ENCODE measurements around the gene GHRHR. TPM values are rescaled to one million over a fixed set of nuclear protein-coding genes. Genes with fewer than 3 reads are reported as not detected.

The GHRHR gene
- total RNA-seq, 1 donor from 2014 or later = not detected

DNA sequence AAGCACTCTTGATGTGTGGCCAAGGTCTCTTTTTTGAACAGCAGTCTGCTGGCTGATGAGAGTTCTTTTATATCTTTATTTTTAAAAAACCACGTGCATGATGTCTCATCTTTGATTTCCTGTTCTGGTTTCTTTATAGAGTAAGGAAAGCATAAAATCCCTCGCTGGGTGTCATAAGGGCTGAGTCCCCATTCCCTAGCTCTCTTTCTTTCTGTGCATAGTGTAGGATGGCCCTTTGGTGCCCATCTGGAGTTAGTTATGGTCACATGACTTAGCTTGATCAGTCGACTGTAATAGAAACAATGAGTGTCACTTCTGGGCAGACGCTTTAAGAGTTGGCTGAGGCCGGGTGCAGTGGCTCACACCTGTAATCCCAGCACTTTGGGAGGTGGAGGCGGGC, 38.5 kb downstream of the GHRHR start:
- no peak for DNase-seq (ENCODE audit: low spot score)

GRCh38 chr7:31003097-31003496, 39.3 kb downstream of the GHRHR start:
- no peak for DNase-seq (ENCODE audit: low spot score)

GRCh38 chr7:31003721-31004120, 40.0 kb downstream of the GHRHR start:
- no peak for DNase-seq (ENCODE audit: low spot score)

- DNase-seq (ENCODE audit: low spot score) = no peak
Measured at GRCh38 chr7:31004393-31004792, 40.6 kb downstream of the GHRHR start.

DNA sequence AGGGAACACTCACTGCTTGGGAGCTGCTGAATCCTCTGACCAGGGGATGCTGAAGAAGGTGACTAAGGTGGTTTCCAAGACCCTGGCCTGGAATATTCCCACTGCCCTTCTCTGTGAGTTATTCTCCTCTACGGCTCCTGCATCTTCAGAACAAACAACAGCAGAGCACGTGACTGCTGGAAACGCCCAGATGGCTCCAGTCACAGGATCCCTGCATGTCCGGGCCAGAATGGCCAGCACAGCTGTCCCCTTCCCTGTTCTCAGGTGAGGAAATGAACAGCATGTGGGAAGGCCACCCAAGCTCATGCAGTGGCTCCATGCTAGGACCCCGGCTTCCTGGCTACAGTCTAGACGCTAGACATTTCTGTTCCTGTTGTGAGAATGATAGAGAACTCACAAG, 43.1 kb downstream of the GHRHR start:
- DNase-seq (ENCODE audit: low spot score) = no peak

- DNase-seq (ENCODE audit: low spot score) = no peak
Measured at GRCh38 chr7:31007634-31008033, 43.9 kb downstream of the GHRHR start.

- DNase-seq (ENCODE audit: low spot score) = no peak
Measured at GRCh38 chr7:31014826-31015225, 51.1 kb downstream of the GHRHR start.

- DNase-seq (ENCODE audit: low spot score) = no peak
Measured at GRCh38 chr7:31017032-31017675, 53.4 kb downstream of the GHRHR start.

DNA sequence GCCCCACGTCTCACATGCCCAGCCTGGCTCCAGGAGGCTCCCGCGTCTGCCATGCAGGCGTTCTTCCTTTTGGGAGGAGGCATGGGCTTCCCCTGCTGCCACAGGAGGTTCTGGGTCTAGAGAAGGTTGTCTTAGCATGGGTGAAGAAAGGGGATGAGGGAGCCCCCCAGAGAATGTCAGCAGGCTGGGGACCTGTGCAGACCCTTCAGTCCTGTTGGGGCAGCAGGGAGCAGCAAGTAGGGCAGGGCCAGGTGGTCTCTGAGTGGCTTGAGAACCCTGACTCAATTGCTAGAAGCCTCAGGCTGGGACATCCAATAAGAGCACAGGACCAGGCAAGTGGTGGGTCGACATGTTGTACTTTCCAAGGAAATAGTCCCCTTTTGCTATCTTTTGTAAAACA, 54.0 kb downstream of the GHRHR start:
- DNase-seq (ENCODE audit: low spot score) = no peak

- no peak for DNase-seq (ENCODE audit: low spot score)
Measured at GRCh38 chr7:31019509-31019908, 55.8 kb downstream of the GHRHR start.

DNA sequence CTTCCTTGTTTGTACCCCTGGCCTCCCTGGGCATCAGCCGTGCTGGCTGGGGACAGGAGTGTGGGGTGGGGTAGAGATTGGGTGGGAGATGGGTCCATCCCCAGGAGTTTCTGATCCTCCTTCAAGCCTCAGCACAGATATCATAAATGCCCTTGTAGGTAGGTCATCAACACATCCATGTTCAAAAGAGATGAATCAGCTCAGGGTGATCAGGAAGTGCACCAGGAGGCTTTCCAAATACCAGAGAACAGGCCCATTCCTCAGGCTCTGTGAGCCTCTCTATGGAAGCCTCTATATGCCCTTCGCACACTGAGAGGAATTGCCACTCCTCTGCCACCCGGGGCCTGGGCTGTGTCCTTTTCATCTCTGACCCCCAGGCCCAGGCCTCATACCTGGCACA, 56.4 kb downstream of the GHRHR start:
- no peak for DNase-seq (ENCODE audit: low spot score)

DNA sequence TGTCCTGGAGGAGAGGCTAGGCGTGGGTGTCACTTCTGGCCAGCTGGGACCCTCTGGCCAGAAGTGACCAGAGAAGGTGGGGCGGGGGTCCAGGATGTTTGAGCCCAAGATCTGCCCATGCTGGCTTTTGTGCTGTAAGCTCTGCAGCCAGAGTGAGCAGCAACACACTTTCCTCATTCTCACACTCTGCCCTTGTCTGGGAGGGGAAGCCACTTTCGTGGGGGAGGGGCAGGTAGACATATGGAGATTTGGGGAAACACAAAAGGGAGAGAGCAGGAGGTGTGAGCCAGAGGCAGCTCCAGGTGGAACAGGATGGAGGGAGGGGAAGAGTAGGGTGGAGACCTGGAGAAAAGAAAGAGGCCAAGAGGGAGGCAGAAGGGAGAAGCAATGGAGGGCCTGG, 56.9 kb downstream of the GHRHR start:
- DNase-seq (ENCODE audit: low spot score) = no peak

DNA sequence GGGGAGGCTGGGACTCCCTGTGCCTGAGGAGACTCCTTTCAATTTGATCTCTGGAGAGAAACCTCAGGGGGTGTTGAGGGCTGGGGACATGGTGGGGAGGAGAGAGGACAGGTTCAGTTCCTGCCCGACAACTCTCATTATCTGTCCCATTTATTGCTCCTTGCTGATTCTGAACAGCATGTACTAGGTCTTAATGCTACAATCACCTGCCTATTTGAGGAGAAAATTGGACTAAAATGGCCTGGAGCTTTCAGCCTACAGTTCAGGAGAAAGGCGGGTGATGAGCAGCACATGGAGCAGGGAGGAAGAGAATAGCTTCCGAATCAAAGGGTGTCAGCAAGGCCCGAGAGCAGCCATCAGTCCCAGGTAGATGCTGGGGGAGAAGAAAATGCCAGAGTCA, 58.4 kb downstream of the GHRHR start:
- DNase-seq (ENCODE audit: low spot score) = no peak

DNA sequence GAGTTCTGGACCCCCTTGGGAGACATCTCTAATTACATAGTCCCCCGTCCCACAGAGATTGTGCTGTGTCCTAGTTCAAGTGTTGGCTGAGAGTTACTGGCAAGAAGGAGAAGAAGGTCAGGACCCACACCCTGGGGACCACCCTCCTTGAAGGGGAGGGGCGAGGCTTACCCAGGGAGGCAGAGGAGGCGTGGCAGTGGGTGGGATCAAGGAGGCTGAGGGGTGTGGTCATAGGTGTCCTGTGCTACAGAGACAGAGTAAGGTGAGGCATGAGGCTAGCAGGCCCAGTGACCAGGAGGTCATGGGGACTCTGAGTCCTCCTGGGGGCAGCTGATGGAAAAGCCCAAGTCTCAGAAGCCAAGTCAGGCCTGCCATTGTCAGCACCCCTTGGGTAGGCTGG, 59.0 kb downstream of the GHRHR start:
- DNase-seq (ENCODE audit: low spot score) = no peak

- no peak for DNase-seq (ENCODE audit: low spot score)
Measured at GRCh38 chr7:31023877-31024276, 60.1 kb downstream of the GHRHR start.

GRCh38 chr7:31027161-31027965, 63.6 kb downstream of the GHRHR start:
- no peak for DNase-seq (ENCODE audit: low spot score)

DNA sequence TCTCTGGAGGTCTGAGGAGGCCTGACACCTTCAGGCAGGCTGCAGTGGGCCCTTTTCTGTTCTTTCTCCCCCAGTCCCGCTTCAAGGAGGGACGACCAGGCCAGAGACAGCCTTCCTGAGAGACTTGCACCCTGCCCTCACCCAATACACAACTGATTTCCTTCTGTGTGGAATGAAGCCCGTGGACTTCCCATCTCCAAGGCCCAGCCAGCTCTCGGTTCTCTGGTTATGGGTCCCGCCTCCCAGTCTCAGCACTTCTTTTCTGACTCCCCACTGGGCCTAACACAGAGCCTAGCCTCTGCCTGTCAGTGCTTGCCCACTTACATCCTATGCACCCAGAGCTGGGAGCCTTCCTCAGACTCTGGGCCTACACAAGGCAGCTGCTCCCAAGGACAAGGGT, 64.3 kb downstream of the GHRHR start:
- DNase-seq (ENCODE audit: low spot score) = no peak

DNA sequence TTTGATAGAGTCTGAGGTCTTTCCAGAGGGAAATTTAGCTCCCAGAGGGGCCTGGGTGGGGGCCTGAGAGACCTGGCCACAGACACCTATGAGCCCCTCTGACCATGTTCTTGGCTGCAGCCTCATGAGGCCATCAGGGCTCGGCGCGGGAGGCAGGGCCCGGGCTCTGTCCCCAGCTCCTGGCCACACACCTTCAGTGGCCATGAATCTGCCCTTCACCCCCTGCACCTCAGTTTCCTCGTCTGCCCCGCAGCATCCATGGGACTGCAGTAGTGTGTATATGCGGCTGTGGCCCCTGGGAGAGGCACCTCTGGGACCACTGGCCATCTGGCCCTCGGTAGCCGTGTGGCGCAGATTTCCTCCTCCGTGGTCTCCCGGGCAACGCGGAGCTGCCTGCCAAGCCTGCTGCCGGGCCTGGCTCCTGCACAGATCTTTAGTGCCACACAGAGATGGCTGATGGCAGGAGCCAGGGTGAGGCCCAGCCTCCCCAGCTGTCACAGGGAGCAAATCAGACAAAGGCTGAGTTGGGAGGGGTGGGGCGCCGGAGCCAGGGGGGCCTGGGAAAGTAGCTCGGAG, 64.8 kb downstream of the GHRHR start:
- DNase-seq (ENCODE audit: low spot score) = no peak

All from mesenteric fat pad (tissue), 1 donor.